Measurements from ENCODE around the gene EZH1. TPM values are rescaled to one million over a fixed set of nuclear protein-coding genes. Genes with fewer than 3 reads are reported as not detected.
"Not testable (repeated sequence)": the region's sequence is repeated elsewhere in the genome, so short reads cannot be mapped to it uniquely, and the experiment has no call there.

Gene EZH1
- total RNA-seq, 1 experiment from 2014 or later = 16.9 TPM

DNA sequence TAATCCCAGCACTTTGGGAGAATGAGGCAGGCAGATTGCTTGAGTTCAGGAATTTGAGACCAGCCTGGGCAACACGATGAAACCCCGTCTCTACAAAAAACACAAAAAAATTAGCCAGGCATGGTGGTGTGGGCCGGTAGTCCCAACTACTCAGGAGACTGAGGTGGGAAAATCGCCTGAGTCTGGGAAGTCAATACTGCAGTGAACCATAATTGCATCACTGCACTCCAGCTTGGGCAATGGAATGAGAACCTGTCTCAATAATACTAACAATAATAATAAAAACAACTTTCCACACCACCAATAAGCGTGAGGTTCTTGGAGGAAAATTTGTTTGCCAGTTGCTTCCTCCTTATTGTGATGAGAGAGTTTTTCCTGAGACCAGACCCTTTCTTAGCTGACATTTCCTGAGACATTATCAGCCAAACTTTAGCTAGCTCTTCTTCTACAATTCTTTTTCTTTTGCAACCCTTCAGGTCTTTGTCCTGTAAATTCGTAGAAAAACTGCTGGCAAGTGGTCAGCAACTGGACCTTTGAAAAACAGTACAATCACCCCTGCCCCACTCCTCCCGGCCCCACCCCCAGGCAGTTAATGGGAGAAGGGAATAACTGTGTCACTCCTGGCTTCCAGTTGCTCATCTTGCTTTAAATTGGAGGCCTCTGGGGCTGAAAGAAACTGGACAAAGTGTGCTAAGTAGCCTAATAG, 3.5 kb upstream of the EZH1 start:
- H3K4me1 ChIP-seq = peaks cover 8% of the 10 kb centered on the region; the same call in 1 of the 2 replicates
- BruUV-seq (replicated peaks) = no TSS peak
- ChIA-PET CTCF (interaction anchor here (1.0 to 2.7 kb wide), 2 partner anchors 15 to 170 kb away, joined by 3 to 10 read pairs; no protein-coding TSS in a partner anchor), POLR2A (no interaction called here)
- no peaks in the 10 kb centered on the region for H3K9me3 ChIP-seq
- TF ChIP-seq CTCF (IDR thresholded peaks at IDR 0.05; ENCODE audit: insufficient read depth in 1 of 2, low read depth in 1 of 2, low read length in 1 of 2, severe bottlenecking in 1 of 2, unreplicated experiment in 1 of 2) = no peak
- no peak for DNase-seq
- H3K9me3 Mint-ChIP-seq (ENCODE audit: unreplicated experiment) = no peaks in the 10 kb centered on the region
- intact Hi-C loops (cut with micrococcal nuclease; ENCODE audit: unreplicated experiment) = no loop called here
- H3K27me3 Mint-ChIP-seq (ENCODE audit: insufficient read depth, unreplicated experiment) = peaks cover 3% of the 10 kb centered on the region
- H3K4me3 ChIP-seq (ENCODE audit: low read depth, low read length) = no peak overlapping the region
- H3K36me3 Mint-ChIP-seq (ENCODE audit: insufficient read depth, unreplicated experiment) = peaks cover 13% of the 10 kb centered on the region
- H3K4me3 Mint-ChIP-seq (ENCODE audit: unreplicated experiment) = no peak overlapping the region
- H3K4me1 Mint-ChIP-seq (ENCODE audit: low read depth, unreplicated experiment) = peaks cover 24% of the 10 kb centered on the region
- no peak overlapping the region for H3K27ac Mint-ChIP-seq (ENCODE audit: unreplicated experiment)
- H3K27me3 ChIP-seq (replicated peaks; ENCODE audit: control insufficient read depth, insufficient read depth, low read length) = no peaks in the 10 kb centered on the region
- no peaks in the 10 kb centered on the region for H3K36me3 ChIP-seq (ENCODE audit: control insufficient read depth, insufficient read depth, low read length)

- peaks cover 23% of the 10 kb centered on the region for H3K4me1 ChIP-seq
- peak; percentile 90 to 91 for DNase-seq
- no peak for TF ChIP-seq CTCF (IDR thresholded peaks at IDR 0.05; ENCODE audit: insufficient read depth in 1 of 2, low read depth in 1 of 2, low read length in 1 of 2, severe bottlenecking in 1 of 2, unreplicated experiment in 1 of 2)
Measured at GRCh38 chr17:42744283-42744805, 496 bp downstream of the EZH1 start.

DNA sequence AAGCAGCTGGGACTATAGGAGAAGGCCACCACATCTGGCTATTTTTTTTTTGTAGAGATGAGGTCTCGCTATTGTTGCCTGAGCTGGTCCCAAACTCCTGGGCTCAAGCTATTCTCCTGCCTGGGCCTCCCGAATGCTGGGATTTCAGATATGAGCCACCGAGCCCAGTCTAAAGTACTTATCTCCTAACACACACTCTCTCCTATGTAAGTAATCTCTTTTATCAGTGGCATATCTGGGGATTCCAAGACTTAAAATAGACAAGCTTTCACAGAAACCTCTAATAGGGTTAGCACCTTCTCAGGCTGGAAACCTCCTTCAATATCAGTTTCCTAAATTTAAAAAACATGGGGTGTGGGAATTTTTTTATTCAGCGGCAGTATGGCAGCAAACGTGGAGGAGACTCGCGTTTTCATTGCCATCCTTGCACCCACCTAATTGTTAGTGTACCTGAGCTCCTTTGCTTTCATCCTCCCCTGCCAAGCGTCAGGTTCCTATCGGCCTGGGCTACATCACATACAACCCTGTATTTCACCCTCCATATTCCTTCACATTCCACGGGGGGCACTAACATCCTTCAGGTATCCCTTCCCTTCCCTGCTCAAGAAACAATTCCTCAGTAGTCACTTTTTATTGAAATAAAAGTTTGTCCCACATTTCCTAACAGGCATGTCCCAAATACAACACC, 1.1 kb downstream of the EZH1 start:
- ChIA-PET CTCF (interaction anchor here (1.4 to 1.7 kb wide), 2 partner anchors 20 to 80 kb away, joined by 7 to 13 read pairs; partner anchors contain the start of gene BECN1), POLR2A (interaction anchor here (0.7 to 1.6 kb wide), 3 partner anchors 46 to 135 kb away, joined by 3 to 6 read pairs (median 3); partner anchors contain the start of genes CNTNAP1, RETREG3 and TUBG1)
- Mint-ChIP-seq H3K4me3 (ENCODE audit: unreplicated experiment) (peak overlapping the region; percentile 92), H3K27ac (ENCODE audit: unreplicated experiment) (peak overlapping the region; percentile 64), H3K27me3 (ENCODE audit: insufficient read depth, unreplicated experiment) (peaks cover 3% of the 10 kb centered on the region), H3K9me3 (ENCODE audit: unreplicated experiment) (no peaks in the 10 kb centered on the region), H3K4me1 (ENCODE audit: low read depth, unreplicated experiment) (peaks cover 39% of the 10 kb centered on the region), H3K36me3 (ENCODE audit: insufficient read depth, unreplicated experiment) (peaks cover 13% of the 10 kb centered on the region)
- no peaks in the 10 kb centered on the region for H3K36me3 ChIP-seq (ENCODE audit: control insufficient read depth, insufficient read depth, low read length)
- H3K4me3 ChIP-seq (ENCODE audit: low read depth, low read length) = peak overlapping the region; percentile 63
- BruUV-seq (replicated peaks) = no TSS peak
- intact Hi-C loops (cut with micrococcal nuclease; ENCODE audit: unreplicated experiment) = loop anchor here (1.0 kb wide), 1 partner anchor 20 kb away; no protein-coding TSS in a partner anchor
- peak in 1 of 2 experiments; percentile 28 for TF ChIP-seq CTCF (IDR thresholded peaks at IDR 0.05; ENCODE audit: insufficient read depth in 1 of 2, low read depth in 1 of 2, low read length in 1 of 2, severe bottlenecking in 1 of 2, unreplicated experiment in 1 of 2)
- peaks cover 23% of the 10 kb centered on the region for H3K4me1 ChIP-seq
- H3K27me3 ChIP-seq (replicated peaks; ENCODE audit: control insufficient read depth, insufficient read depth, low read length) = no peaks in the 10 kb centered on the region
- DNase-seq = no peak
- H3K9me3 ChIP-seq = no peaks in the 10 kb centered on the region

More at GRCh38 chr17:42744283-42744805, 496 bp downstream of the EZH1 start:
- Histone ChIP-seq H3K9me3 (no peaks in the 10 kb centered on the region), H3K36me3 (ENCODE audit: control insufficient read depth, insufficient read depth, low read length) (no peaks in the 10 kb centered on the region), H3K27me3 (replicated peaks; ENCODE audit: control insufficient read depth, insufficient read depth, low read length) (no peaks in the 10 kb centered on the region), H3K4me3 (ENCODE audit: low read depth, low read length) (peak overlapping the region; percentile 63)
- Mint-ChIP-seq H3K36me3 (ENCODE audit: insufficient read depth, unreplicated experiment) (peaks cover 13% of the 10 kb centered on the region), H3K27ac (ENCODE audit: unreplicated experiment) (peak overlapping the region; percentile 64), H3K4me1 (ENCODE audit: low read depth, unreplicated experiment) (peaks cover 39% of the 10 kb centered on the region), H3K27me3 (ENCODE audit: insufficient read depth, unreplicated experiment) (peaks cover 3% of the 10 kb centered on the region), H3K4me3 (ENCODE audit: unreplicated experiment) (peak overlapping the region; percentile 92), H3K9me3 (ENCODE audit: unreplicated experiment) (no peaks in the 10 kb centered on the region)
- TSS peak; percentile 81 for BruUV-seq (replicated peaks)
- CTCF ChIA-PET = interaction anchor here (0.7 to 1.7 kb wide), 3 partner anchors 19 to 80 kb away, joined by 3 to 13 read pairs (median 7); partner anchors contain the start of gene BECN1
- intact Hi-C loops (cut with micrococcal nuclease; ENCODE audit: unreplicated experiment) = loop anchor here (1.0 kb wide), 1 partner anchor 19 kb away; no protein-coding TSS in a partner anchor
- POLR2A ChIA-PET = interaction anchor here (1.6 kb wide), 1 partner anchor 136 kb away, joined by 6 read pairs; the partner anchor contains the start of genes RETREG3 and TUBG1

DNA sequence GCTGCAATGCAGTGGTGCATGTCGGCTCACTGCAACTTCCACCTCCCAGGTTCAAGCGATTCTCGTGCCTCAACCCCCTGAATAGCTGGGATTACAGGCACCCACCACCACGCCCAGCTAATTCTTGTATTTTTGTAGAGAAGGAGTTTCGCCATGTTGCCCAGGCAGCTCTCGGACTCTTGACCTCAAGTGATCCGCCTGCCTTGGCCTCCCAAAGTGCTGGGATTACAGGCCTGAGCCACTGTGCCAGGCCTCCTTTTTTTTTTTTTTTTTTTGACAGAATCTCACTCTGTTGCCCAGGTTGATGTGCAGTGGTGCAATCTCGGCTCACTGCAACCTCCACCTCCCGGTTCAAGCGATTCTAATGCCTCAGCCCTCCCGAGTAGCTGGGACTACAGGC, 1.9 kb downstream of the EZH1 start:
- H3K36me3 Mint-ChIP-seq (ENCODE audit: insufficient read depth, unreplicated experiment) = peaks cover 13% of the 10 kb centered on the region
- peaks cover 36% of the 10 kb centered on the region for H3K4me1 Mint-ChIP-seq (ENCODE audit: low read depth, unreplicated experiment)
- H3K4me1 ChIP-seq = peaks cover 23% of the 10 kb centered on the region
- H3K9me3 Mint-ChIP-seq (ENCODE audit: unreplicated experiment); intact Hi-C loops (cut with micrococcal nuclease; ENCODE audit: unreplicated experiment); H3K27me3 ChIP-seq (replicated peaks; ENCODE audit: control insufficient read depth, insufficient read depth, low read length); H3K36me3 ChIP-seq (ENCODE audit: control insufficient read depth, insufficient read depth, low read length); H3K9me3 ChIP-seq; H3K4me3 ChIP-seq (ENCODE audit: low read depth, low read length); BruUV-seq (replicated peaks); H3K27me3 Mint-ChIP-seq (ENCODE audit: insufficient read depth, unreplicated experiment); H3K27ac Mint-ChIP-seq (ENCODE audit: unreplicated experiment): not testable (repeated sequence)
- CTCF ChIA-PET = interaction anchor here (0.7 to 1.7 kb wide), 6 partner anchors 21 to 403 kb away, joined by 3 to 13 read pairs (median 4); partner anchors contain the start of genes BECN1 and PLEKHH3
- peak in 1 of 2 experiments; percentile 16 for DNase-seq
- H3K4me3 Mint-ChIP-seq (ENCODE audit: unreplicated experiment) = peak overlapping the region; percentile 1
- POLR2A ChIA-PET = interaction anchor here (0.6 to 1.0 kb wide), 3 partner anchors 21 to 91 kb away, joined by 3 read pairs; no protein-coding TSS in a partner anchor
